Spinal cord (tissue), 10 donors: Measurements from ENCODE around the gene DLG5. TPM values are rescaled to one million over a fixed set of nuclear protein-coding genes. Genes with fewer than 3 reads are reported as not detected.

Experiments used
- DNase-seq, 6 donors: peaks; one replicate each; pipeline versions ENCODE4 v3.0.0 to v3.0.0-alpha.2; 2013 to 2015; ENCODE audit warnings: low spot score in 6 of 6, low read depth in 4 of 6
- H3K27ac ChIP-seq: one replicate; pipeline ENCODE4 v1.5.1; 2013; ENCODE audit warnings: low read depth, low read length, control low read depth
- H3K27me3 ChIP-seq: one replicate; pipeline ENCODE4 v1.6.1; 2013; ENCODE audit warnings: low read length; ENCODE audit not compliant: control insufficient read depth, insufficient read depth
- H3K36me3 ChIP-seq: one replicate; pipeline ENCODE4 v1.6.1; 2013; ENCODE audit warnings: low read length; ENCODE audit not compliant: control insufficient read depth, insufficient read depth
- H3K4me1 ChIP-seq: one replicate; pipeline ENCODE4 v1.6.1; 2013; ENCODE audit warnings: low read length; ENCODE audit not compliant: control insufficient read depth, insufficient read depth
- H3K4me3 ChIP-seq: one replicate; pipeline ENCODE4 v1.5.1; 2013; ENCODE audit warnings: low read depth, low read length, control low read depth
- H3K9me3 ChIP-seq: one replicate; pipeline ENCODE4 v1.6.1; 2013; ENCODE audit warnings: low read length; ENCODE audit not compliant: control insufficient read depth, insufficient read depth
- WGBS: methylation state at CpG from one replicate; pipeline ENCODE4 v1.1.5; 2013; ENCODE audit warnings: missing lambda C conversion rate; ENCODE audit not compliant: insufficient coverage; 5-methylcytosine and 5-hydroxymethylcytosine counted together
- polyA plus RNA-seq, 2 donors: library from polyadenylated mRNA; unstranded; fragments of 120-200 nt; gene quantifications; one replicate each; pipeline ENCODE4 v1.2.1, GENCODE V29; 2013; ENCODE audit not compliant: insufficient read length in 2 of 2
- total RNA-seq, 2 donors: library from RNA; depleted of rRNA in 1 of 2; stranded (reverse); fragments of 120-200 nt in 1 of 2; fragments of >200 nt in 1 of 2; gene quantifications; one replicate each; pipeline versions ENCODE4 v1.2.3 to v1.2.4, GENCODE V29; 2013 to 2014
- donor health status: healthy.

DLG5 gene
- total and polyA plus RNA-seq, 4 donors = 27.5 to 78.5 (median 51.3) TPM

- Histone ChIP-seq H3K36me3 (no peaks in the 10 kb centered on the region), H3K4me1 (peaks cover 57% of the 10 kb centered on the region), H3K4me3 (no peak overlapping the region), H3K27me3 (no peaks in the 10 kb centered on the region), H3K9me3 (no peaks in the 10 kb centered on the region), H3K27ac (no peak overlapping the region)
- no peak for DNase-seq
- 100% methylated on average over 1 of the region's 5 CpGs for WGBS
Measured at GRCh38 chr10:77875730-77876129, 50.8 kb downstream of the DLG5 start.

GRCh38 chr10:77874872-77875271, 51.7 kb downstream of the DLG5 start:
- 89% methylated on average over 2 of the region's 3 CpGs for WGBS
- Histone ChIP-seq H3K27ac (no peak overlapping the region), H3K9me3 (no peaks in the 10 kb centered on the region), H3K27me3 (no peaks in the 10 kb centered on the region), H3K36me3 (no peaks in the 10 kb centered on the region), H3K4me3 (no peak overlapping the region), H3K4me1 (peaks cover 64% of the 10 kb centered on the region)
- DNase-seq = no peak

GRCh38 chr10:77873536-77874380, 52.8 kb downstream of the DLG5 start:
- no peak overlapping the region for H3K4me3 ChIP-seq
- 49% methylated on average over 15 of the region's 15 CpGs for WGBS
- peaks cover 66% of the 10 kb centered on the region for H3K4me1 ChIP-seq
- no peaks in the 10 kb centered on the region for H3K27me3 ChIP-seq
- DNase-seq = peak in 1 of 6 donors; percentile 32
- H3K9me3 ChIP-seq = no peaks in the 10 kb centered on the region
- peaks cover 5% of the 10 kb centered on the region for H3K36me3 ChIP-seq
- peak overlapping the region; percentile 89 for H3K27ac ChIP-seq

- WGBS = 80% methylated on average over 6 of the region's 7 CpGs
- peaks cover 7% of the 10 kb centered on the region for H3K36me3 ChIP-seq
- H3K9me3 ChIP-seq = no peaks in the 10 kb centered on the region
- H3K27ac ChIP-seq = peak overlapping the region; percentile 89
- no peak overlapping the region for H3K4me3 ChIP-seq
- peaks cover 62% of the 10 kb centered on the region for H3K4me1 ChIP-seq
- no peaks in the 10 kb centered on the region for H3K27me3 ChIP-seq
- DNase-seq = no peak
Measured at GRCh38 chr10:77872947-77873535, 53.5 kb downstream of the DLG5 start.

GRCh38 chr10:77872151-77872946, 54.2 kb downstream of the DLG5 start:
- Histone ChIP-seq H3K27ac (peak overlapping the region; percentile 89), H3K27me3 (no peaks in the 10 kb centered on the region), H3K9me3 (no peaks in the 10 kb centered on the region), H3K36me3 (peaks cover 7% of the 10 kb centered on the region), H3K4me1 (peaks cover 55% of the 10 kb centered on the region), H3K4me3 (no peak overlapping the region)
- 19% methylated on average over 11 of the region's 18 CpGs for WGBS
- peak; percentile 64 to 96 (median 76) for DNase-seq

DNA sequence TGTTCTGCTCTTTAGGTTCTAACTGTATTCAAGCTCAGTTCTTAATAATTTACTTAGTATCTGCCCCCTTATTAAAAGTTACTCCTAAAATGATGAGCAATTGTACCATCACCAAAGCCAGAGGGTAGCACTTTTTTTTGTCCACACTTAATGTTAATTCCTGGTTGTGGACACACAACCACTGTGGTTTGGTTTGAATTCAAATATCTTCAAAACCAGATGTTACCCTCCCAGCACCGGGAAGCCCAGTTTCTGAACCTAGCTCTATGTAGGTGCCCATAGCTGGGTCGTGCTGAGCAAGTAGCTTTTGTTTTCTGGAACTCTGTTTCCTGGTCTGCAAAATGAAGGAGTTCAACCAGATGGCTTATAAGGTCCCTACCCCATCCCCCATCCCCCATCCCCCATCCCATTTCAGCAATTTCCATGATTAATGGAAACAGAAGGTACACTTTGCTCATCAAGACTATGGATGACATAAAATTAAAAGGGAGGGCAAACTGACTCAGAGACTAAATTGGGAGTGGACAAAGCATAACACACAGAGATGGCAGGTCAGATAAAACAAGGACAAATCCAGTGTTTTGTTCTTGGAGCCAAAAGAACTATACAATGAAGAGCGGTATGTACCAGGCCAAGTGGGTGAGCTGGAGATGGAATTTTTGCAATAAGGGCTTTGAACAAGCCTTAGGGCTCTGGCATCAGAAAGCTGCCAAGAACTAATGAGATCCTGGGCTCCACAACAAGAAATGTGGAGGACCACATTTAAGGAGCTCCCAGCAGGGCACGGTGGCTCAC, 56.7 kb downstream of the DLG5 start:
- Histone ChIP-seq H3K27ac (no peak overlapping the region), H3K4me3 (no peak overlapping the region), H3K4me1 (peaks cover 58% of the 10 kb centered on the region), H3K9me3 (no peaks in the 10 kb centered on the region), H3K36me3 (peaks cover 14% of the 10 kb centered on the region), H3K27me3 (no peaks in the 10 kb centered on the region)
- WGBS = 68% methylated on average over 2 of the region's 4 CpGs
- DNase-seq = no peak

DNA sequence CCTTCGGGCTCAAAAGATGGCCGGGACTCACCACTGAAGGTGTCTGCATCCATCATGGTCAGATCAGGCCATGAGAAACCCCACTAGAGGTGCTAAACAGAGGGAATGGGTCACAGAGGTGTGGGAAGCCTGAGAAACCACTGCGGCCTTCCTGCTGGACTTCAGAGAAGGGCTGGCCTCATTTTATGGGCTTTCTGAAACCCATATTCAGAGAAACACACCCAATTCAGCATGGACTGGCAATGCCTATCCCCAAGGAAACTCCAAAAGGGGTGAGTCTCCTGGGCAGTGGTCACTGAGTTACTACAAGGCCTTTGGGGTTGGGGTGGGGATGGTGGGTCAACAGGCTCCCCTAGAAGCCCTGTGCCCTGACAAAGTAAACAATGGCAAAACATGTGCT, 58.0 kb downstream of the DLG5 start:
- Histone ChIP-seq H3K36me3 (peaks cover 19% of the 10 kb centered on the region), H3K9me3 (no peaks in the 10 kb centered on the region), H3K27me3 (no peaks in the 10 kb centered on the region), H3K27ac (no peak overlapping the region), H3K4me1 (peaks cover 60% of the 10 kb centered on the region), H3K4me3 (no peak overlapping the region)
- no peak for DNase-seq
- no CpG with 5 or more reads among the region's 3 CpGs for WGBS

DNA sequence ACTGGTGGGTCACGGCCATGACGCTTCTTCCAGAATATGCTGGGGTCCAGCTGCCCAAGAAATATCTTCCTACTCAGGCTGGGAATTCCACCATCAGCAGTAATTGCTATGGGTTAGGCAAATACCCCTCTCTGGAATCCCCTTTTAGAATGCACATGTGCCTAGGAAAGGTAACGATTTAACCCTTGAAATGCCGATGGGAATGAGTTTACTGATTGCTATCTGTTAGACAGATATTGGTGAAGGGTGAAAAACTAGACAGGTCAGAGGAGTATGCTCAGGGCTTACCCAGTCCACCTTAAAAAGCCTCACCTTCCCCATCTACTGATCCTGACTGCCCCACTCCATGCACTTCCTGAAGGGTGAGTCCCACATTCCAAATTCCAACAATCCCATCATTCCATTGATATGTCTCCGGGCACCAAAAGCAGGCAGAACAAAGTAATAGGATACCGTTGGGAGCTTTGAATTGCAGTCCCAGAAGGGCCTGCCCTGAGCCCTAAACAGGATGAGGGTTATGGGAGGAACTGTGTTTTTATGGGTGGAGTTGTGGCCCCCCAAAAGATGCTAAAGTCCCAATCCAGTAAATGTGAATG, 59.3 kb downstream of the DLG5 start:
- 60% methylated on average over 3 of the region's 6 CpGs for WGBS
- Histone ChIP-seq H3K27me3 (no peaks in the 10 kb centered on the region), H3K4me3 (no peak overlapping the region), H3K27ac (no peak overlapping the region), H3K9me3 (no peaks in the 10 kb centered on the region), H3K36me3 (peaks cover 19% of the 10 kb centered on the region), H3K4me1 (peaks cover 47% of the 10 kb centered on the region)
- DNase-seq = no peak

DNA sequence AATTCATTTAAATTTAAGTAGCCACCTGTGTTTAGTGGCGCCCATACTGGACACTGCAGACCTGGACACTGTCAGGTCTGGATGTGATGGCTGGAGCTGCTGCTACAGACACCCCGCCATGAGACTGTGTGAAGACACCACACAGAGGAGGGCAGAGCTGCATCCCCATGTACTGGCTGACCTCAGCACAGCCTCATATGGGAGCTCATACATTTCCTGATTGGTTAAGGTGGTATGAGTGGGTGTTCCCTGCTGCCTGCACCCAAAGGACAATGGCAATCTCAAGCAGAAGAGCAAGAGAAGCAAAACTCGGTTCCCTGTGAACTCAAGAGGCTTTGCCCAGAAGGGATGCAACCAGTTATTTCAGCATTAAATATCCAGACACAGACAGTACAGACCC, 60.0 kb downstream of the DLG5 start:
- H3K4me3 ChIP-seq = no peak overlapping the region
- H3K4me1 ChIP-seq = peaks cover 43% of the 10 kb centered on the region
- 81% methylated on average over 3 of the region's 3 CpGs for WGBS
- H3K27ac ChIP-seq = no peak overlapping the region
- H3K9me3 ChIP-seq = no peaks in the 10 kb centered on the region
- H3K36me3 ChIP-seq = peaks cover 19% of the 10 kb centered on the region
- no peak for DNase-seq
- no peaks in the 10 kb centered on the region for H3K27me3 ChIP-seq
